HG03095 (cell line): ENCODE data around the gene RNF144A.
"Not testable (repeated sequence)": the region's sequence is repeated elsewhere in the genome, so short reads cannot be mapped to it uniquely, and the experiment has no call there.

Experiments used
- ATAC-seq: cut with Tn5 transposase; IDR thresholded peaks from one replicate; pipeline ENCODE4 v1.9.1; 2021; ENCODE audit warnings: moderate library complexity; ENCODE audit not compliant: unreplicated experiment

The RNF144A gene

GRCh38 chr2:6927753-6928152, 10.5 kb downstream of the RNF144A start:
- ATAC-seq = no peak

- no peak for ATAC-seq
These were observed 11.2 kb downstream of the RNF144A start for GRCh38 chr2:6928452-6928851.

DNA sequence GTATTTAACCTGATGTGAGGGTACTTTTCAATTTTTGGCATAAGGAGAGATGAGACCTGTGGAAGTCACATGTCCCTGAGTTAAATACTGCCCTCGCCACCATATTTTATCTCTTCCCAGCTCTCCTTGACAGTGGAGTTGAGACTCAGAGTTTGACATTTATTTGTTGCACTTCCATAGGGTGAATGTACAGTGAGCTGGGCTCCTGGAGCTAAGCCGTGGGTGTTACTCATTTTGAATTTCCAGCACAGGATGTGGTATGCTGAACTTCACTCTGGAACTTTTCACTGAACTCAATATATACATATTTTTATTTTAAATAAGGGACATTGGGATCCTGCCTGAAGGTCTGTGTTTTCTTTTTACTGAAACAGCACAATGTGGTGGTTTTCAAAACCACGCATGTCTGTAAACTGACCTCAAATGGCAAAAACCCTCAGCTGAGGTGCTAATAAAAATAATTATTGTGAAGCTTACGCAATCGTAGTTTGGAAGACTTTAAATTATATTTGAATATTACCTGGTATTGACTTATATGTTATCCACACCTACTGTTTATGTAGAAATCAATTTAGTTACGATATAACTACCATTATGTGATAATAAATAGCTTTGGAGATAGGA, 12.1 kb downstream of the RNF144A start:
- ATAC-seq = no peak

- no peak for ATAC-seq
These were observed 13.9 kb downstream of the RNF144A start for GRCh38 chr2:6930923-6931647.

DNA sequence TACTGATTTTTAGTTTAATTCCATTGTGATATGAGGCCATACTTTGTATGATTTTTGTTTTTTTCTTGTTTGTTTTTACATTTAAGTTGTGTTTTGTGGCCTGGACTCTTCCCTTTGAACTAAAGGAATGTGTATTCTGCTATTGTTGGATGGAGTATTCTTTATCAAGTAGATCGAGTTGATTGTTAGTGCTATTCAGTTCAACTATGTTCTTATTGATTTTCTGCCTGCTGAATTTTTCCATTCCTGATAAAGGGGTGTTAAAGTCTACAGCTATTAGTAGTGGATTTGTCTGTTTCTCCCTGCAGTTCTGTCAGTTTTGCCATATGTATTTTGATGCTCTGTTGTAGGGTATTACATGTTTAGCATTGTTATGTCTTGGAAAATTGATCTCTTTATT, 14.5 kb downstream of the RNF144A start:
- no peak for ATAC-seq

DNA sequence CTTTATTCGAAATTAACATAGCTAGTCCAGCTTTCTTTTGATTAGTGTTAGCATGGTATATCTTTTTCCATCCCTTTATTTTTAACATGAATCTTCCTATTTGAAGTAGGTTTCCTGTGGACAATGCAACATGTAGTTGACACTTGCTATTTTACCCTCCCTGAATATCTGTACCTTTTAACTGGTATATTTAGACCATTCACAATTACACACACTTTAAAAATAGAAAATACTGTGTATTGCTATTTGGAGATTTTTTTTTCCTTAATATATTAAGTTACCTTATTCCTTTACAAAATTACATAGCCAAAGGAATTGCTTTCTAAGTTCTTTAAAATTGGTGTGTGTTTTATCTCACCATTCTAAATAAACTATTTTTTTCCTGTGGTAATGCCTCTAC, 15.0 kb downstream of the RNF144A start:
- ATAC-seq = no peak

GRCh38 chr2:6932828-6933227, 15.6 kb downstream of the RNF144A start:
- no peak for ATAC-seq

GRCh38 chr2:6933911-6934310, 16.7 kb downstream of the RNF144A start:
- ATAC-seq = no peak

DNA sequence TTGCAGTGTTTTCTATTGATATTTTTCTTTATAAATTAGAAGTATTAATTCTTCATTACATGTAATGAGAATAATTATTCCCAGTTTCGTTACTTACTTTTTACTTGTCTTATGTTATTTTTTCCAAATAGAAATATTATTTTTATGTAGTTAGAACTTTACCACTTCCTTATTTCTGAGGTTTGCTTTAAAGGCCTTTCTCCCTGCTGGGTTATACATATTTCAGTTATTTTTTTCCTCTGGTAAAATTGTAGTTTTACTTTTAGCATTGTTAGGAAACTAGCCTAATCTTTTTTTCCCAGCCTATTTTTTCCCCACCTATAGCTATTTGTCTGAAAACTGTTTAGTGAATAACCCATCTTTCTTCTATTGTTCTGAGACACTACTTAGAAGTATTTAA, 17.1 kb downstream of the RNF144A start:
- ATAC-seq = no peak

- ATAC-seq = no peak
These were observed 17.8 kb downstream of the RNF144A start for GRCh38 chr2:6934758-6935651.

DNA sequence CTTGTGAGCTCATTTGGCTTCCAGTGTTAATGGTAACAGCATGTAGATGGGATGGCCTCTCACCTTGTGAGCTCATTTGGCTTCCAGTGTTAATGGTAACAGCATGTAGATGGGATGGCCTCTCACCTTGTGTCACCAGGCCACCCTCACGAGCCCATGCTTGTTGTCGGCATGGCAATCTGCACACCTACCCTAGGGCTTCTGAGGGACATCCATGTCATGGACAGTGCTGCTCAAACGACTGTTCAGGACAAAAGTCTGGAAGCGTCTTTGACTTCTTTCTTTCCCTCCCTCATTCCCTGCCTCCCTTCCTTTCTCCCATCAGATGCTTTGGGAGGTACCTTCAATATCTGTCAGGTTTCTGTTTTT, 18.4 kb downstream of the RNF144A start:
- ATAC-seq = not testable (repeated sequence)

- no peak for ATAC-seq
These were observed 19.9 kb downstream of the RNF144A start for GRCh38 chr2:6937157-6937556.

GRCh38 chr2:6937582-6937981, 20.4 kb downstream of the RNF144A start:
- no peak for ATAC-seq

DNA sequence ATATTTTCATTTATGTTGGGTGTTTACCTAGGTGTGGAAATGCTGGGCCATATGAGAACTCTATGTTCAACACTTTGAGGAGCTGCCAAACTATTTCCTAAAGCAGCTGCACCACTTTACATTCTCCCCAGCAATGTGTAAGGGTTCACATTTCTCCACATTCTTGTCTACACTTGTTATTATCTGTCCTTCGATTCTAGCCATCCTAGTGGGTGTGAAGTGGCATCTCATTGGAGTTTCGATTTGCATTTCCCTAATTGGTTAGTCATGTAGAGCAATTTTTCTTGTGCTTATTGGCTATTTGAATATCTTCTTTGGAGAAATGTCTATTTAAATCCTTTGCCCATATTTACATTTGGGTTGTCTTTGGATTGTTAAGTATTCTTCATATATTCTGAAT, 21.9 kb downstream of the RNF144A start:
- no peak for ATAC-seq

DNA sequence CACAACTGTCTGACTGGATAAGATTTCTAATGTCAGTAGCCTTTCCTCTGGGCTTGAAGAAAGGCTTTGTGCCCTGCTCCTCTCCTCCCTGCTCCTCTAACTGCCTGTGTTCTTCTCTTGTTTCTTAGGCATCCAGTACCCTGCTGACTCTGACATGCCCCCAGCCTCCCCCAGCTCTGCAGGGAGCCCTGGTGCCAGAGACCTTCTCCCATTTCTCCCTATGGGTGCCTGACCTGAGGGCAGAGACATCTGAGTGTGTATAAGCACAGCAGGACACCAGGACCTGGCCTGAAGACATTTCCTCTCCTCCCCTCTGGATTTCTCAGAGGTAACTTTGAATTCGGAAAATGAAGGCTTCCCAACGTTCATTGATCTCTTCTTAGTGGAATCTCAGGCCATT, 23.6 kb downstream of the RNF144A start:
- no peak for ATAC-seq

- no peak for ATAC-seq
These were observed 24.3 kb downstream of the RNF144A start for GRCh38 chr2:6941299-6942046.

- no peak for ATAC-seq
These were observed 25.6 kb downstream of the RNF144A start for GRCh38 chr2:6942848-6943247.

GRCh38 chr2:6943523-6943922, 26.3 kb downstream of the RNF144A start:
- ATAC-seq = no peak

DNA sequence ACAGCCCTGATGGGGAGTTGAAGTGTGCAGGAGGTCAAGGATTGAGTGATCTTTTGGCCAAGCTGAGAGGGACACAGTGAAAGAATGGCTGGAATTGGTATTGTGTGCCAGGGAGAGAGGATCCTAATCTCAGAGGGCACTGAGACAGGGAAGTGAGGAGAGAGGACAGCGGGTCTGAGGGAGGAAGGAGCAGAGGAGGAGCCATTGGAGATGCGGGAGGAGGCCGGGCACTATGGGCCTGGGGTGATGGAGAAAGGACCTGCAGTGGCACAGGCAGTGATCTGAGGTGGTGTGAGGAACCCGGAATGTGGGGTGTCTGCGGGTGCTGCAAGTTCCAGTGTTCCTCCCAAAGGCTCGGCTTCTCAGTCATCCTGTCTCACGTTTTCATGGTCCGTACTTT, 26.8 kb downstream of the RNF144A start:
- no peak for ATAC-seq

DNA sequence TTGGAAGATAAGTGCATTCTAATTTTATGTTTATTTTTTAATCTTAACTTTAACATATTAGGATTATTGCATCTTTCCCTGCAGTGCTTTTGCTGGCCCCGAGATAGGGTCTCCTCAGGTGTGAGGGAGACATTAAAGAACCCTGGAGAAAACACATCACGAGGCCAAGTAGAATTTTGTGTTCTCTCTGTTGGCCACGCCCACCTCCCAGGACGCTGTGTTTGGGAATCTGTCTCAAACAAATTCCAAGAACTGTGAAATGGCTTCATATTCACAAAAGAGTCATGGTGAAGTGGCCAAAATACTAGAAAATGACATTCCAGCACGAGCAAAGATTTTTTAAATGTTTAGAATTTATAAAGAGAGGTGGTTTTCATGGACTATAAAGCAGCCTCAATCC, 27.3 kb downstream of the RNF144A start:
- ATAC-seq = no peak
